Body of pancreas (tissue), 4 donors: Measurements from ENCODE around the gene LRRC27.

Experiments
- POLR2A ChIP-seq, 3 donors: fragments of 450-650 bp; IDR thresholded peaks; one replicate each; pipeline ENCODE4 v1.6.1; 2016; ENCODE audit warnings: antibody characterized with exemption in 3 of 3, mild to moderate bottlenecking in 2 of 3
- TF ChIP-seq, protein P1 (sequence below), 7 experiments: fragments of 450-650 bp in 4 of 7; fragments of 200-600 bp in 3 of 7; sonication (generic) in 3 of 7; IDR thresholded peaks; one replicate each; pipeline ENCODE4 v1.5.1; 2016 to 2019; ENCODE audit warnings: antibody characterized with exemption in 7 of 7

DNA sequence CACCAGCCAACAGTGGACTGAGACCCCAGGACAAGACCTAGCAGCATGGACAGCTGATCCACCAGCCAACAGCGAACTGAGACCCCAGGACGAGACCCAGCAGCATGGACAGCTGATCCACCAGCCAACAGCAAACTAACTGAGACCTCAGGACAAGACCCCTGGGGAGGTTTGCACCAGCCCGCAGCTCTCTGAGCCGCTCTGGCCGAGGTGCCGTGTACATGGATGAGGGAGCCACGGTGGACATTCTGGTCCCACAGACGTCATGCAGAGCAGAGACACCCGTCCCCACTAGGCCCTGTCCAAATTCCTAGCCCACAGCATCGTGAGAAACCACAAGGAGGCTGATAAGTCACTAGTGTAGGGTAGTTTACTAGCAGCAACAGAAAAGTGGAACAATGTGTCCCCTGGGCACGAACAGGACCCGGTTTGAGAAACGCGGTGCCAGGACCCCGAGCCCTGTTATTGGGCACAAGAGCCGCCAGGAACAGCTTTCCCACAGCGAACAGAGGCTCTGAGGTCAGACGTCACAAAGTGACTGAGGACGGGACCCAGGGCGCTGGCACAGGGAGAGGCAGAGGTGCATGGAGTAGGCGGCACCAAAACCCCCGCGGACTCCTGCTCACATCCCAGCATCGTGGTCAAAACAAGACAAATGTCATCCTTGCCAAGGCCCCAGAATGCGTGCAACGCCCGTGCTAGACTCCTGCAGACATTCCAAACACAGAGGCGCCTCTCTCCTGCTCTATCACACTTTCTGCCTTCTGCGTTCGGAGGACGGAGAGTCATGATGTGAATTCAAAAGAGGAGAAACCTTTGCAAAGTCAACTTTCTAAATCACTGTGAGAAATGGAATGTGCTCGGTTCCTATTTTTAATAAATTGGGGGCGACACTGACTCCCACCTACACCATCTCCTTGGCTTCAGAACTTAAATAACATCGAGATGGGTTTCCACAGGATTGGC is 32.3 kb upstream of the LRRC27 start:
- no peak for TF ChIP-seq POLR2A (IDR thresholded peaks at IDR 0.05)
- TF ChIP-seq, protein P1, sequence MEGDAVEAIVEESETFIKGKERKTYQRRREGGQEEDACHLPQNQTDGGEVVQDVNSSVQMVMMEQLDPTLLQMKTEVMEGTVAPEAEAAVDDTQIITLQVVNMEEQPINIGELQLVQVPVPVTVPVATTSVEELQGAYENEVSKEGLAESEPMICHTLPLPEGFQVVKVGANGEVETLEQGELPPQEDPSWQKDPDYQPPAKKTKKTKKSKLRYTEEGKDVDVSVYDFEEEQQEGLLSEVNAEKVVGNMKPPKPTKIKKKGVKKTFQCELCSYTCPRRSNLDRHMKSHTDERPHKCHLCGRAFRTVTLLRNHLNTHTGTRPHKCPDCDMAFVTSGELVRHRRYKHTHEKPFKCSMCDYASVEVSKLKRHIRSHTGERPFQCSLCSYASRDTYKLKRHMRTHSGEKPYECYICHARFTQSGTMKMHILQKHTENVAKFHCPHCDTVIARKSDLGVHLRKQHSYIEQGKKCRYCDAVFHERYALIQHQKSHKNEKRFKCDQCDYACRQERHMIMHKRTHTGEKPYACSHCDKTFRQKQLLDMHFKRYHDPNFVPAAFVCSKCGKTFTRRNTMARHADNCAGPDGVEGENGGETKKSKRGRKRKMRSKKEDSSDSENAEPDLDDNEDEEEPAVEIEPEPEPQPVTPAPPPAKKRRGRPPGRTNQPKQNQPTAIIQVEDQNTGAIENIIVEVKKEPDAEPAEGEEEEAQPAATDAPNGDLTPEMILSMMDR (IDR thresholded peaks at IDR 0.05), result no peak
